Measurements from ENCODE around the gene TUBGCP6.

- TF ChIP-seq CTCF (IDR thresholded peaks at IDR 0.05), result no peak
- TF ChIP-seq EZH2 (IDR thresholded peaks at IDR 0.05; ENCODE audit: borderline replicate concordance, insufficient read depth, low read depth, low read length, poor library complexity, severe bottlenecking), result no peak
Observed at GRCh38 chr22:50266994-50267393, 22.2 kb upstream of the TUBGCP6 start.

Data from B cell (primary cell).